ENCODE results near the gene ZDHHC11B.
A peak's percentile ranks its signal among the peaks of the same experiment; 100 is the strongest.
"Not testable (repeated sequence)": the region's sequence is repeated elsewhere in the genome, so short reads cannot be mapped to it uniquely, and the experiment has no call there.

The ZDHHC11B gene, protein sequence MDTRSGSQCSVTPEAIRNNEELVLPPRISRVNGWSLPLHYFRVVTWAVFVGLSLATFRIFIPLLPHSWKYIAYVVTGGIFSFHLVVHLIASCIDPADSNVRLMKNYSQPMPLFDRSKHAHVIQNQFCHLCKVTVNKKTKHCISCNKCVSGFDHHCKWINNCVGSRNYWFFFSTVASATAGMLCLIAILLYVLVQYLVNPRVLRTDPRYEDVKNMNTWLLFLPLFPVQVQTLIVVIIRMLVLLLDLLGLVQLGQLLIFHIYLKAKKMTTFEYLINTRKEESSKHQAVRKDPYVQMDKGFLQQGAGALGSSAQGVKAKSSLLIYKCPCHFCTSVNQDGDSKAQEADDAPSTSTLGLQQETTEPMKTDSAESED

DNA sequence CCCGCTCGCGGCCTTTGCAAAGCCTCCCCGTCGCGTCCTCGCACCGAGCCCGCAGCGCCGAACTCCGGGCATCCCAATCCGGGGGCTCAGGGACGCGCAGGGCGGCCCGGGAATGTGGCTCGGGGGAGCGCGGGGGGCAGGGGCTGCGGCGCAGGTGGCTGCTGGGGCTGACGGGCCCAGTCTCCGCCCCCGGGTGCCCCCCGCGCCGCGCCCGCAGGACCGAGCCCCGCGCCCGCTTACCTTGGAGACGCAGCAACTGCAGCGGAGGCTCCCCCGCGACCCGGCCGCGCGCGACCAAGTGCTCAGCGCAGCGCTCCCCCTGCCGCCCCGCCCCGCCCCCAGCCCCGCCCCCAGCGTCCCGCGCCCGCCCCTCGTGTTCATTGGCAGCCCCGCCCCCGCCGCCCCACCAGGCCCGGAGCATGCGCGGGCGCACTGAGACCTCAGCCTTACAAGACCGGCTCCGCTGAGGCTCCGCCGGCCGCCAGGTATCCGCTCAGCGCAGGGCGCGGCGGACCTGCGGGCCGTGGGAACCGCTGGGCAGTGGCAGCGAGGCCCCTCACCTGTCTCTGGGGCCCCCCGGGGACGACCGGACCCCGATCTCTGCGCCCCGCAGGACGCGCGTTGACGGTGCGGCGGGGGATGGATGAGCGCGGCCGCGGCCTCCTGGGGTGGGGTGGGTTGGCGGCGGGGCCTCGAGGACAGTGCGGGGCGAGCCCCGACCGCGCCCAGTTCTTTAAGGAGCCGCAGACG, at the start of gene ZDHHC11B:
Gene ZDHHC11B (minus strand): TSS at position 302 of the 750 bp plus-strand sequence. CDS start 17,810 bp downstream, outside the sequence.
- peak; percentile 89 to 94 for DNase-seq (ENCODE audit: low read depth in 1 of 2, low spot score in 1 of 2)

DNA sequence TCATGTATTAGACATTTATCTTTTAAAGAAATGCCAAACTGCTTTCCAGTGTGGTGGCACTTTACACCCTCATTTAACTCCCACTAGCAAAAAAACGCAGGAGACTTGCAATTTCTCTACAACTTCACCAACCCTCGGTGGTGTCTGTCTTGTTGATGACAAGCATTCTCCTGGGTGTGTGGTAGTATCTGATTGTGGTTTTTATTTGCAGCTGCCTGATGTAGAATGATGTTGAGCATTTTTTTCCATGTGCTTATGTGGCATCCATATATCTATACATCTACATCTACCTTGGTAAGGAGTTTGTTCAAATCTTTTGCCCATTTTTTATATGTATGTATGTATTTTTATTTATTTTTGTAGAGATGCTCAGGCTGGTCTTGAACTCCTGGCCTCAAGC, 49.5 kb upstream of the ZDHHC11B start:
- DNase-seq (ENCODE audit: low read depth in 1 of 2, low spot score in 1 of 2), result not testable (repeated sequence)

DNA sequence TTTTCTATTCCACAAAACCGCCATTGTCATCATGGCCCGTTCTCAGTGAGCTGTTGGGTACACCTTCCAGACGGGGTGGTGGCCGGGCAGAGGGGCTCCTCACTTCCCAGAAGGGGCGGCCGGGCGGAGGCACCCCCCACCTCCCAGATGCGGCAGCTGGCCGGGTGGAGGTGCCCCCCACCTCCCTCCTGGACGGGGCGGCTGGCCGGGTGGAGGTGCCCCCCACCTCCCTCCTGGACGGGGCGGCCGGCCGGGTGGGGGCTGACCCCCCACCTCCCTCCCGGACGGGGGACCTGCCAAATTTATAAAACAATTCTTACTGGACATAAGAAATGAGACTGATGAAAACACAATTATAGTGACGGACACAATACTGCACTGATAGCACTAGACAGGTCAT, 43.7 kb upstream of the ZDHHC11B start:
- DNase-seq (ENCODE audit: low read depth in 1 of 2, low spot score in 1 of 2), result not testable (repeated sequence)

DNA sequence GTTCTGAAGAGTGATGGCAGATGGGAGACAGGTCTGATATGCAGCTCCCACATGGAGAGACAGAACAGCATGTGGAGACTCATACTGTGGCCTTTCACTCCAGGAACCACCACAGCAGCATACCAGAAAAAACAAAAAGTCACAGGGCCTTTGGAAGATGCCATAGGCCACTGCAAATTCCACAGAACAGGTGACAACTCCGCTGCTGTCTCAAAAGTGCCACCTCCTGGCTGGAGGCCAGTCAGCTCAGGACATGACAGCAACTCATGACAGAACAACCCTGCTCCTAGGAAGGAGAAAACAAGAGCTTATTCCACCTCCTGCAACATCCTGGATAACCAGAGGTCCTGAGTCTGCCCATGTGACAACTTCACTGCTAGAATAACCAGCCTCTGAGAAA, 41.0 kb upstream of the ZDHHC11B start:
- DNase-seq (ENCODE audit: low read depth in 1 of 2, low spot score in 1 of 2), result not testable (repeated sequence)

DNA sequence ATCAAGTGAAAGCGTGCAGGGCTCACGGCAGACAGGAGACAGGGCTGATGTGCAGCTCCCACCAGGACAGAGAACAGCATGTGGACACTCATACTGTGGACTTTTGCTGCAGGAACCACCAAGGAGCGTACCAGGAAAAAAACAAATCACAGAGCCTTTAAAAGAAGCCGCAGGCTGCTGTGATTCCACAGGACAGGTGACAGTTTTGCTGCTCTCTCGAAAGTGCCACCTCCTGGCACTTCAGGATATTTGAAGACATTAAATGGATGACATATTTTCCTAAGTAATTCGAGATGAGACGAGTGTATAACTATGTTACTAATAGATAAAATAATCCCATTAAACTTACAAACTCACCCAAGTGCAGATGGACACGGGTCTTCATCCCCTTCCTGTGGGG, 37.0 kb upstream of the ZDHHC11B start:
- no peak for DNase-seq (ENCODE audit: low read depth in 1 of 2, low spot score in 1 of 2)

DNA sequence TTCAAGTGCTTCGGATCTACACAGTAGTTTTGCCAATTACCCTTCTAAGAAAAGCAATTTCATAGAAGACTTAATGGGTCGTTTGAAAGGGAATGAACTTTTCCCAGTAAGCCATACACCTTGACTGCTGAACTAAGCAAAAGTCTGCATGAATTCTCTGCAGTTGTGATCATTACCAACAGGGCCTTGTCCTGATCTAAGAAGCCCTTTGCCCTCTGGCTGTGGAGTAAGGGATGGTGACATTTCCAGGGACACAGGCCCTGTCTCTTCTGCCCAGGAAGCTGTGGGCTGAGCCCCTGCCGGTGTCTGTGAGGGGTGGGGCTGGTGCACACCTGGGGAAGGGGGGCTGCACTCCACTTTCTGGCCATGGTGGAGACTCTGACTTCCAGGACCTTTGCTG, 35.7 kb upstream of the ZDHHC11B start:
- no peak for DNase-seq (ENCODE audit: low read depth in 1 of 2, low spot score in 1 of 2)

DNA sequence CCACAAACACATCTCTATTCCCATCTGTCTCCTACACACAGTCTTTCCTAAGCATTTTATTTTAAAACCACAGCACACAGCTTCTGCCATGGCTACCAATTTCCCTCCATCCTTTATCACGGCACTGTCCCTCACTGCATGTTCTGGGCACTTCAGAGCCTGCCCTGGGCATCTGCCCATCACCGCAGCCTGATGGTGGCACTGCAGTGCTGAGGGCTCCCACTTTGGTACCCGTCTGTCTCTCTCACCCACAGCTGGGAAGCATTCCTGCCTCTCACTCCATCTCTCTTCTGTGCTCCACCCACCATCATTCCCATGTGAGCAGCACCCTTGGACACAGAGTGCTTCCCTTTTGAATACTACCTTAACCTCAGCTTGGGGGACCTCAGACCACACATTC, 34.5 kb upstream of the ZDHHC11B start:
- no peak for DNase-seq (ENCODE audit: low read depth in 1 of 2, low spot score in 1 of 2)

DNA sequence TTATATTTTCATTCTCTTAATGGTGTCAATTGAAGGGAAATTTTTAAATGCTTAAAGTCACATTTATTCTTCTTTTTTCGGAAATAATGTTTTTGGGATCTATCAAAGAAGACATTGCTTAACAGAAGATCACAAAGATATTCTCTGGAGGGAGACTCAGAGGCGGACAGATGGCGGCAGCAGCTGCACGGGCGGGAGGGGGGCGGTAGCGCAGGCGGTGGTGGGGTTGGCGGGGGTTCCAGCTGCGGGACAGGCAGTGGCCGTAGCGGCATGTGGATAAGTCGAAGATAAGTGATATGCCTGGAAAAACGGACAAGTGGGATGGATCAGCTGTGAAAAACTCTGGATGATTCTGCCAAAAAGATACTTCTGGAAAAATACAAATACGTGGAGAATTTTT, 31.6 kb upstream of the ZDHHC11B start:
- DNase-seq (ENCODE audit: low read depth in 1 of 2, low spot score in 1 of 2), result no peak

DNA sequence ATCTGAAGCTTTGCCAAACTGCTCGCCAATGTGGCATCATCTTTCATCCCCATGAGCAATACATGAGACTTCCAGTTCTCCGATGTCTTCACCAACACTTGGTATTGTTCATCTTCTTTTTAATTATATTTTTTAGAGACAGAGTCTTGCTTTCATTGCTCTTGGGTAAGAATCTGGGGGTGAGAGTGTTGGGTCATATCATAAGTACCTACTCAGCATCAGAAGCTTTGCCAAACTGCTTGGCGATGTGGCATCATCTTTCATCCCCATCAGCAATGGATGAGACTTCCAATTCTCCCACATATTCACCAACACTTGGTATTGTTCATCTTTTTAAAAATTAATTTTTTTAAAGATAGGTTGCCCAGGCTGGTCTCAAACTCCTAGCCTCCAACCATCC, 30.9 kb upstream of the ZDHHC11B start:
- no peak for DNase-seq (ENCODE audit: low read depth in 1 of 2, low spot score in 1 of 2)

DNA sequence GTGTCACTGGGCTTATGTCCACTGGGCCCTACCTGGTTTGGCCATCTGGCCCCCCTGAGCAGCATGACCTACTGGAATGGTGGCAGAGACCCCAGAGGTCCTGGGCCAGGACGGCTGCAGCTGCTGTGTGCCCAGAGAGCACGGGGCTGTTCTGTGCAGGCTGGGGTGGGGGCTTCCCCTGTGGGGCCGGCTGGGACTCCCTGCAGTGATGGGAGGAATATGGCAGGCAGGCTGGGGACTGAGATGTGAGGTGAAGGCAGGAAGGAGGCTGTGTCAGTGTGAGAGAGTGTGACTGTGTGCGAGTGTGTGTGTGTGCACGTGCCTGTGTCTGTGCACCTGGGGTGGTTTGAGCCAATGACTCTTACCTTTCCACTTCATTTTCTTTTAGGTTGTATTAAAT, 29.0 kb upstream of the ZDHHC11B start:
- DNase-seq (ENCODE audit: low read depth in 1 of 2, low spot score in 1 of 2), result not testable (repeated sequence)

DNA sequence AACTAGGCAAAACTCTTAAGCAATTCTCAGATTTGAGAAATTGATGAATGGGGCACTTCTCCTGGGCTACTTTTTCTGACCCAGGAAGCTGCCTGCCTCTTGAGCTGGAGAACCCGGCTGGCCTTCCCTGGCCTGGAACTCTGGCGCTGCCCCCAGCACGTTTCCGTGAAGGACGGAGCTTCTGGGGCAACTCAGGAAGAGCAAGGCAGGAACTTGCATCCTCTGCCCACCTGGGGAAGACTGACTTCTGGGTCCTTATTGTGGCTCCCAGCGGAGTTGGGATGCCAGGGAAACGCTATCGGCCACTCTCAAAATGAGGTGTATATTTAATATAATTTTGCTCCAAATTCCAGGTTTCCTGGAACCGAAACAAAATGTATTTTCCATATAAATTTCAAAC, 26.9 kb upstream of the ZDHHC11B start:
- DNase-seq (ENCODE audit: low read depth in 1 of 2, low spot score in 1 of 2), result not testable (repeated sequence)

DNA sequence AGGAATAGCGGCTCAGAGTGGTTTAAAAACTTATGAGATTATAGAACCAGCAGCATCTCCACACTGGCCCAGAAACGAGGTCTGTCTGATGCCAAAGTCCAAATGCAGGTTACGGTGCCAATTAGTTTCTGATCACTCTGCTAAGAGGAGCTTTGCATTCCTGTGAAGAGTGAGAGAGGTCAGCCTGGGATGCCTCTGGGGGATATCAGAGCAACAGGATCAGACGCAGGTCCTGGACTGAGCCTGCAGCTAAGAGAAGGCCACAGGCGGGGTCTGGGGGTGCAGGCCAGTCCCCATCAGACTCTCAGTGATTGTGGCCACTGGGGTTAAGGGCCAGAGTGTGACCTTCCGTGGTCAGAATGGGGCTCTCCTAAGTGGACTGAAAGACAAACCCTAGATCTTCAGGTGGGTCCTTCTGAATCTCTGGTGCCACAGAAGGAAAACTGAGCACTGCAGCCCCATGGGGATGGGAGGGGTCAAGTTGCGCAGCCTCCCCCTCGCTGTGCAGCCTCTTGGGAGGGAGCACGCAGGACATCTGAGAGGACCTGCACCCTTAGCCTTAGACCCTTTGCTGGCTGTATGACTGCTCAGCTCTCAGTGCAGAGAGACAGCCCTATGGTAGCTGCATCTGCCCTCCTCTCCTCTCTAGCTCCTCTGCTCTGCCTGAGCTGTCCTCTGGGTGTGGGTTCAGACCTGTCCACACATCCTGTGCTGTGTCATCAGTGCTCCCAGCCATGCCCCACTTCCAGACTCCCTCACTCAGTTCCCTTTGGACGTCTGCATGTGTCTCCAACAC, 23.4 kb upstream of the ZDHHC11B start:
- DNase-seq (ENCODE audit: low read depth in 1 of 2, low spot score in 1 of 2), result not testable (repeated sequence)

DNA sequence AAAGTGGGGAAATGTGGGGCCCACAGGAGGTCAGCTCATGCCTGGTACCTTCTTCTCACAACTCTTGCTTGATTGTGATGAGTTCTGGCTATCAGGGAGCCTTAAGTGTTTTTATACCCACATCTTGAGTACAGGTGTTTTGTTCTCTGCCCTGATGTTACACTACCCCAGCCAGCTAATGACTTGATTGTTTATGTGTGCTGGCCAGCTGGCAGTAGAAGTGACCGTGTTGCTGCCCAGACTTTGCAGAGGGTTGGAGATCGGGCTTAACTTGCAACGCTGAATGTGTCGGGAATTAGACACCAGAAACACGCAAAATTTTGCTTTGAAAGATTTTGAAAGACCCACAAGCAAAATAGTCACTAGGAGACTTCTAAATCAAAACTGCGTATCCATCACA, 16.9 kb upstream of the ZDHHC11B start:
- no peak for DNase-seq (ENCODE audit: low read depth in 1 of 2, low spot score in 1 of 2)

DNA sequence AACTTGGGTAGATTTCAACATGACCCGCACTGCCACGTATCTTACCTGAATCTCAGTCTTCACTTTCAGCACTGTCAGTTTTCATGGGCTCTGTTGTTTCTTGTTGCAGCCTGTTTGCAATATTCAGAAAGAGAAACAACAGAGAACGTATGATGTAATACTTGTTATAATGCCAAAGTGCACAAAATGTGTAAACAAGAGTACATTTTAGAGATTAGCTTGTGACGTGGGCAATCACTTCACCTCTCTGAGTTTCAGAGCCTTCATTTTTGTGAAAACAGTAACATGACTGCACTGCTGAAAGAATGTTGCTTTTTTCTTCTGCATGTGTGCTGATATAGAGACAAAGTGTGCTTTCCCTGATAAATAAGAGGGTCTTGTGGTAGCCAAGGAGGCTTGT, 16.5 kb upstream of the ZDHHC11B start:
- DNase-seq (ENCODE audit: low read depth in 1 of 2, low spot score in 1 of 2), result not testable (repeated sequence)

DNA sequence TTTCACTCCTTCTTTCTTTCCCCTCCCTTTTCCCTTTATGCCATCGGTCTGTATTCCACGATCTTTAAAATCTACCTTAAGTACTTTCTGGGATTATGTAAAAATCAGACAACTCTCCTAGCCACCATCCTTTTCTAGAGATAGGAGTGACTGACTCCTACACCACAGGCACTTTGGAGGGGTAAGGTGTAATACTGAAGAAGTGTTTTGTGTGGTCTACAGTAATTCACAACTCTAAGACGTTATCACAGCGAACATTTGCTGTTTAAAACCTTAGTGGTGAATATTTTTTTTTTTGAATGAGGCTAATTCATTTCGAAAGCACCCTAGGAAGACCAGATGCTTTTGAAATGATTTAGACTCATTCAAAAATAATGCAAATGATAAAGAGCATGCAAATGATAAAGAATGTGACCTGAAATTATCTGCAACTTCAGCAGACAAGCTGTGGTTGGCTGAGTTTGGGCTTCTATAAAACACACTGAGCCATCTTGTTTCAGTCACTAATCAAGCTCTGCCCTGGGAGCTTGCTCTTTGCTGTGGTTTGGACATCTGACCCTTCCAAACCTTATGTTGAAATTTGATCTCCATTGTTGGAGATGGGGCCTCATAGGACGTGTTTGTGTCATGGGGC, 14.1 kb upstream of the ZDHHC11B start:
- not testable (repeated sequence) for DNase-seq (ENCODE audit: low read depth in 1 of 2, low spot score in 1 of 2)

DNA sequence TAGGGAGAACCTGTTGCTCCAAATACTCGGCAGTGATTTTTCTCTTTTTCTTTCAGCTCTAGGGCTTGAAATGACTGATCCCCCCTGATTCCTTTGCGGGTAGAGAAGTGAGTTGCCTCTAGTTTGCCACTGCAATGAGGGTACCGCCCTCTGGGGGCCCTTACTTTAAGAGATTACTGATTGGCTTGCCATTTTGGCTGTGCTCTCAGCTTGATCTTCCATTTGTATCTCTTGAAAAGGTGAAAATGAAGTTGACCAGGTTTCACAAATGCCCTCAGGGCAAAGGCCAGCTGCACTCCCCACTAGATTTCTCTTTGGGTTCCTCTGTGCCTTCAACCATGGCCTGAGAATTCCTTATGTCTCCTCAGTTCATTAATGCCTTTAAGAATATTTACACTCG, 13.5 kb upstream of the ZDHHC11B start:
- not testable (repeated sequence) for DNase-seq (ENCODE audit: low read depth in 1 of 2, low spot score in 1 of 2)

DNA sequence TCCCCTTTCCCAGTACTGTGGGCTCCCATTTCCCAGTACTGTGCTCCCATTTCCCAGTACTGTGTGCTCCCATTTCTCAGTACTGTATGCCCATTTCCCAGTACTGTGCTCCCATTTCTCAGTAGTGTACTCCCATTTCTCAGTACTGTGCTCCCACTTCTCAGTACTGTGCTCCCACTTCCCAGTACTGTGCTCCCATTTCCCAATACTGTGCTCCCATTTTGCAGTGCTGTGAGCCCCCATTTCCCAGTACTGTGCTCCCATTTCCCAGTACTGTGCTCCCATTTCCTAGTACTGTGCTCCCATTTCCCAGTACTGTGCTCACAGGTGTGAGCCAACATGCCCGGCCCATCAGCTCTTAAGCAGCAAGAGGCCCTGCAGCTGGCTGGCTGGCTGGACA, 11.3 kb upstream of the ZDHHC11B start:
- DNase-seq (ENCODE audit: low read depth in 1 of 2, low spot score in 1 of 2), result not testable (repeated sequence)

DNA sequence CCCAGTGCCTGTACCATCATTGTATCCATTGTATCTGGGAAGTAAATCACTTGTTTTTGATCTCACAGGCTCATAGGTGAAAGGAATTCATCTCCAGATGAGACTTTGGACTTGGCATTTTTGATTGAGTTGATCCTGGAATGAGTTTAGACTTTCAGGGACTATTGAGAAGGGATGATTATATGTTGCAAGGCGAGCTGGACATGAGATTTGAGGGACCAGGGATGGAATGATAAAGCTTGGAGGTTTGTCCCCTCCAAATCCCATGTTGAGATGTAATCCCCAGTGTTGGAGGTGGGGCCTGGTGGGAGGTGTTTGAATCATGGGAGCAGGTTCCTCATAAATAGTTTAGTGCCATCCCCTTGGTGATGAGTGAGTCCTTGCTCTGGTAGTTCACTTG, 10.4 kb upstream of the ZDHHC11B start:
- DNase-seq (ENCODE audit: low read depth in 1 of 2, low spot score in 1 of 2), result not testable (repeated sequence)

DNA sequence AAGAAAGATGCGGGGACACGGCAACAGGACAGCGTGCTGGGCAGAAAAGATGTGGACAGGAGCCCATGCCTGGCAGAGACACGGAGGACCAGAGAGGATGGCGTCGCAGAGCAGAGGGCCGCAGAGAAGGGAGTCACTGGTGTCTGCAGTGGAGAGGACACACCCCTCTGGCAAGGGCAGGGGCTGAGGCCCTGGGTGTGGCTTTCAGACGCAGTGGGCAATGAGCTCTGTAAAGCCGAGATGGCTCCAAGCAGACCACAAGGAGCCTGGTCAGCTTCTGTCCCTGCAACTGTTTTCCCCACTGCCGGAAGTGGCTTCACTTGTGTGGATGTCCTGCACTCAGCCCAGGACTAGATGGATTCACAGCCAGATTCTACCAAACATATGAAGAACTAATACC, 4.2 kb upstream of the ZDHHC11B start:
- DNase-seq (ENCODE audit: low read depth in 1 of 2, low spot score in 1 of 2), result not testable (repeated sequence)

DNA sequence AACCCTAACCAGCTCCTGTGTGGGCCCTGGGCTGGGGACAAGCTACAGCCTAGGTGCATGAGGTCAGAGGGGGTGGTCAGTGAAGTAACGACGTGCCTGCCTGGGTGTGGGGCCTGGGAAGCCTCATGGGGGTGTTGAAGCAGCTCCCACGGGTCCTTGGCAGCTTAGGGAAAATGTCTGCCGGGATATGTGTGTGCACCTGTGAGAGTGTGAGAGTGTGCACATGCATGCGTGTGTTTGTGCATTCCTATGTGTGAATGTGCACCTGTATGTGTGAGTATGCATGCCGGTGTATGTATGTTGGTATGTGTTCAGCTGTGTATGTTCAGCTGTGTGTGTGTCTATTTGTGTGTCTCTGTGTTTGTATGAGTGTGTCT, 3.3 kb upstream of the ZDHHC11B start:
- DNase-seq (ENCODE audit: low read depth in 1 of 2, low spot score in 1 of 2), result not testable (repeated sequence)

DNA sequence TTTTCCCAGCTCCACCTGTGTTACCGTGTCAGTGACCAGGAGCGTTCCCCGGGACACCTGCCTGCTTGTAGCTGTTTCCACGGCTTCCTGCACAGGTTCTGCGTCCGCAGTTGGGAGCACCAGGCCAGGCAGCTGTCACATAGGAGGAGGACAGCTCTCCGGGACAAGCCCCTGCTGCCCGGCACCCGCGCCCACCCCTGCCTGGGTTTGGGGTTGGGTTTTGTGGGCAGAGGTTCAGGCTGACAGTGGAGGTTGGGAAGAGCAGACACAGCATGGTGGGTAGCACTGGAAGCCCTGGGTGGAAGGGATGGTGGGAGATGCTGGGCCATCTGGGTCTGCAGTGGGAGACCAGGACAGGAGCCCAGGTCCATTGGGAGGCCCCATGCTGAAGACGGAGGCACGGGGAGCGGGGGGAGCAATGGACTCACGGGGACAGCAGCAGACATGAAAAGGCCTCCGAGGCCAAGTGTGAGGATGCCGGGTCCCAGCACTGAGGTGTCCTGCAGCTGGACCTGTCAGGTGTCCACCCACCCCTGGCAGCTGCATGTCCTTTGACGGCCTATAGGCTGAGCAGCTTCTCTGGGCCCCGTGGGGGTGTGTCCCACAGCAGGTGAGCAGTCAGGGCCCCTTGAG, 2.8 kb upstream of the ZDHHC11B start:
- DNase-seq (ENCODE audit: low read depth in 1 of 2, low spot score in 1 of 2), result not testable (repeated sequence)

Measured in stimulated activated CD4-positive, alpha-beta T cell treated with anti-CD3 and anti-CD28 coated beads, Interleukin-15, amount 100 ng/mL, for 1 hour (primary cell).